Ishikawa (cell line): ENCODE measurements around the gene RNF135.

Source experiments
- CEBPB ChIP-seq: IDR thresholded peaks from 2 replicates; pipeline ENCODE4 v1.6.1; 2012
- CREB1 ChIP-seq: IDR thresholded peaks from 2 replicates; pipeline ENCODE4 v1.6.1; 2012; ENCODE audit warnings: low read depth
- EGR1 ChIP-seq: IDR thresholded peaks from 2 replicates; pipeline ENCODE4 v1.6.1; 2012
- EP300 ChIP-seq: IDR thresholded peaks from 2 replicates; pipeline ENCODE4 v1.6.1; 2012; ENCODE audit warnings: borderline replicate concordance
- FOXM1 ChIP-seq: IDR thresholded peaks from 2 replicates; pipeline ENCODE4 v1.6.1; 2012; ENCODE audit warnings: low read depth, borderline replicate concordance
- MAX ChIP-seq: IDR thresholded peaks from 2 replicates; pipeline ENCODE4 v1.6.1; 2012
- RAD21 ChIP-seq: IDR thresholded peaks from 2 replicates; pipeline ENCODE4 v1.6.1; 2012; ENCODE audit warnings: low read depth
- REST ChIP-seq: IDR thresholded peaks from 2 replicates; pipeline ENCODE4 v1.6.1; 2012; ENCODE audit warnings: low read depth, mild to moderate bottlenecking
- TAF1 ChIP-seq: IDR thresholded peaks from 2 replicates; pipeline ENCODE4 v1.6.1; 2012; ENCODE audit warnings: low read depth, mild to moderate bottlenecking
- TCF12 ChIP-seq: IDR thresholded peaks from 2 replicates; pipeline ENCODE4 v1.6.1; 2012; ENCODE audit warnings: low read depth
- ZBTB7A ChIP-seq: IDR thresholded peaks from 2 replicates; pipeline ENCODE4 v1.6.1; 2012; ENCODE audit warnings: low read depth

GRCh38 chr17:30927756-30928155 lies 43.1 kb upstream of the RNF135 start:
- TF ChIP-seq REST (no peak), TCF12 (no peak), RAD21 (no peak), MAX (no peak), EP300 (no peak), CEBPB (no peak), ZBTB7A (no peak), CREB1 (no peak), TAF1 (no peak), FOXM1 (no peak), EGR1 (no peak)
